COLO668 (cell line): ENCODE measurements around the gene KRTAP10-10.
"Not testable (repeated sequence)": the region's sequence is repeated elsewhere in the genome, so short reads cannot be mapped to it uniquely, and the experiment has no call there.

ENCODE experiments used
- DNase-seq: peaks from one replicate; lab custom pipeline; 2025; ENCODE audit not compliant: unreplicated experiment; lab: John Stamatoyannopoulos, UW

KRTAP10-10 gene

DNA sequence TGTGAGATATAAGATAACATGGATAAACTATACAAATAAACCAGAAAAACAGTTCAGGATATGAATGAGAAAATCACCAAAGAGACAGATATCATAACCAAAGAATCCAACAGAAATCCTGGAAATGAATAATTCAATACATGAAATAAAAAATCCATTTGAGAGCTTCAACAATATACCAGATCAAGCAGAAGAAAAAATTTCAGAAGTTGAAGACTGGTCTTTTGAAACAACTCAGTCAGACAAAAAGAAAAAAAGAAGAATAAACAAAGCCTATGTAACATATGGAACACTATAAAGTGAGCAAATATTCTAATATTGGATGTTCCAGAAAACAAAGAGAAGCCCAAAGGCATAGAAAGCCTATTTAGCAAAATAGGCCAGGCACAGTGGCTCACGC lies 34.8 kb downstream of the KRTAP10-10 start:
- no peak for DNase-seq

DNA sequence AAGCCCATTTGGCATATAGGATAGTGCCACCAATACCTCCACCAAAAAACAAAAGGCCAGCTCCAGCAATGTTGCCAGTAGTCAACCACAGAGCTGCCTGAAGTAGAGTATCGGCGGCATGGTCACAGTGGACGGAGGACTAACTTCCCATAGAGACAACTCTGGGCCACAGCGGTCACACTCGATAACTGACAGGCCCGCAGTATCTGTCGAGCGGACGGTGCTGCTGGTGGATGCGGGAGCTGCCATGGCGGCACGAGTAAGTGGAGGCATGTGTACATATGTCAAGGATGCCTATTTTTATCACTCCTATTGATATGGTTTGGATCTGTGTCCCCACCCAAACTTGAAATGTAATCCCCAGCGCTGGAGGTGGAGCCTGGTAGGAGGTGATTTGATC lies 40.7 kb downstream of the KRTAP10-10 start:
- DNase-seq: no peak

DNA sequence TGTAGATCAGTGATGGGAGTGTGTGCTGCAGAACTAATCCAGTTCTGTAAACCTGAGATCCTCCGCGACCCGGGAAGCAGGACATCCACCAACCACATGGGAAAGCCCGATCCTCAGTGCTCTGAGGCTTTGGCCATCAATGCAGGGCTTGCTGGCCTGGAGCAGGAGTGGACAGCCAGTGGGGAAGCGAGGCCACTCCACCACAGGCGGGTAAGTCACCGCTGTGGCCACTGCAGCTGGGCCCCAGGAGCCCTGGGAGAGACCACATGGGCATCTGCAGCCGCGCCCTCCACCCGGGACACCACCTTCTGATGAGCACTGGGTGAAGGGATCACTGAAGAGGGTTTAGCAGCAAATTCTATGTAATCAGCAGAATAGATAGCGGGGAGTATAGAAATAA lies 44.0 kb downstream of the KRTAP10-10 start:
- no peak for DNase-seq

DNA sequence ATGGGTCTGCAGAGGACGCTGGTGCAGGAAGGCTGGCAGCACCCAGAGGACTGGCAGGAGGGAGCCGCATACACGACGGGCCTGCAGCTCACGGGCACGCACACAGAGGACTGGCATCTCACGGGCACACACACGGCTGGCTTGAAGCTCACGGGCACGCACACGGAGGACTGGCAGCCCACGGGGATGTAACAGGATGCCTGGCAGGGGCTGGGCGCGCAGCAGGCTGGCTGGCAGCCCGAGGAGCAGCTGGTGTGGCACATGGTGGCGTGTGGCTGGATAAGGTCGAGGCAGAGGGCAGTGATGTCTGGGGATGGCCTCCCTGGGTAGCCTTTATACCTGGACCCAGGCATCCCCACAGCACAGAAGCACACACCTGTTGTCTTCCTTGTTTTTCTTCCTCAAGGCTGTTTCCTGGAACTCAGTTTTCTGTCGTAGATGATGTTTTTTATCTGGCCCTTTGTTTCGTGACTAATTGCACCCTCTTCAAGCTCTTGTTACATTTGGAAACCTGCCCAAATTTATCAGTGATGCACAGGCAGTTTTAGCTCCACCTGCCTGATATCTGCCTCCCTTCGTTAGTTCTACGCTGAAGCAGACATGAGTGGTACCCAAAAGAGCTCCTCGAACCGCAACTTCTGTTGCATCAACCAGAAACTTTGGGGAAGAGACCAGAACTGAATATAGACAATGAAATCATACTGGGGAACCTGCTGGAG lies 44.9 kb downstream of the KRTAP10-10 start, which contains the start of gene KRTAP12-1:
Gene KRTAP12-1, minus strand, starts transcription at position 303 of the 719 bp plus-strand sequence. Its CDS starts 40 bp downstream, at position 263.
- peak; percentile 74 for DNase-seq

DNA sequence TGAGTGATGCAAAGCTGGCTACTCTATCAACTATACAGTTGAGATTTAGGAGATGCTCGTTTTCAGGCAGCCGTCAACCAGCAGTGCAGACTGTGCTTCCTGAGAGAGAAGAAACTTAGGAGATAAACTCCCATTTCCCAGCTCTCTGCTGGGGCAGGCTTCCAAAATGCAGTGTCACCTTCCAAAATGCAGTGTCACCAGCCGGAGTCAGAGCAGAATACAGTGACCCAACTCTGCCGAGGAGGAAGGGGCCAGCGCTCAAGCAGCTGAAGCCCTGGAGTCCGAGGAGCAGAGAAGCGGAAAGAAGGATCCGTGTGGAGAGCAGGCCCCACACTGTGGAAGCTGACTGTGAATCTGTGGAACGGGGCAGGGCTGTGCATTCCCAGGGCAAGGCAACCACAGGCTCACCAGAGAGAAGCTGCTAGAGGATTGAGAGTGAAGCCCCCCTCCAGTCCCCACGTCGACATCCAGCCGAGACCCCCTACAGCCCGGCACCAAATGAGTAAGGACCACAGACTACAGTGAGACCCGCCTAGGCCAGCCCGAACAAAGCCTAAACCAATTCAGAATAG lies 45.5 kb downstream of the KRTAP10-10 start:
- no peak for DNase-seq

DNA sequence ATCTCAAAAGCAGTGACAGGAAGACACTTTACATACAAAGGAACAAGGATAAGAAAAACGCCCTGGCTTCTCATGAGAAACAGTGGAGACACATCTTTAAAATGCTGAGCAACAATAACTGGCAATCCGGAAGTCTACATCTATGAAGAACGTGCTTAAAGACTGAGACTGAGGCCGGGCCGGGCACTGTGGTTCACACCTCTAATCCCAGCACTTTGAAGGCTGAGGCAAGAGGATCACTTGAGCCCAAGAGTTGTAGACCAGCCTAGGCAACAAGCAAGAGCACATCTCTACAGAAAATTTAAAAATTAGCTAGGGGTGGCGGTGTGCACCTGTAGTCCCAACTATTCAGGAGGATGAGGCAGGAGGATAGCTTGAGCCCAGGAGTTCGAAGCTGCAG lies 46.9 kb downstream of the KRTAP10-10 start:
- no peak for DNase-seq

DNA sequence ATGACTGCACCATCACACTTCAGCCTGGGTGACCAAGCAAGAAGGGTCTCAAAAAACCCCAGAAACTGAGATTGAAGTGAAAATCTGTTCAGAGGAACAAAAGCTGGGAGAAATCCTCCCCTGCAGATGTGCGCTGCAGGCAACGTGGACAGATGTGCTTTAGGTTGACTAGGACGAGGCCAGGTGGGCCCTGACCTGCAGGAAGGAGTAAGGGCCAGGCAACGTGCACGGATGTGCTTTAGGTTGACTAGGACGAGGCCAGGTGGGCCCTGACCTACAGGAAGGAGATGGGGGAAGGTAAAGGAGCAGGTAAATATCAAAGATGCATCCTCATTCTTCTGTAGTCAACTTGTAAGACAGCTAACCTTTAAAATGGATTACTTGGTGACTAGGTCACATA lies 47.3 kb downstream of the KRTAP10-10 start:
- no peak for DNase-seq

DNA sequence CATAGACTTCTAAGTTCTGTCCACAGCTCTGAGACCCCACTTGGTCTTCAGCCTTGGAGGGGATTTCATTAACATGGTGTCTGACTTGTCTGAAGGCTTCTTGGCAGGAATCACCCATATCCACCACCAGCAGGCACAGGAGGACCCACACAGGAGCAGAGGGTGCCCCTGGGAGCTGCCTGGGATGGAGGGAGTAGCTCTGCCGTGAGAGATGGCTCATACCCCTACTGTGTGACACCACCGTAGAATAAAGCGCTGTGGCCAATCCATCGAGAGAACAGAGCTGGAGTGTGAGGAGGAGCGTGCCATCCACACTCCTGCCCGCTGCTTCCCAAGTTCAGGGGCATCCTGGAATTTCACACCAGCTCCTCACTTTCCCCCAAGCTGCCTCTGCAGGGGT lies 47.9 kb downstream of the KRTAP10-10 start:
- not testable (repeated sequence) for DNase-seq

DNA sequence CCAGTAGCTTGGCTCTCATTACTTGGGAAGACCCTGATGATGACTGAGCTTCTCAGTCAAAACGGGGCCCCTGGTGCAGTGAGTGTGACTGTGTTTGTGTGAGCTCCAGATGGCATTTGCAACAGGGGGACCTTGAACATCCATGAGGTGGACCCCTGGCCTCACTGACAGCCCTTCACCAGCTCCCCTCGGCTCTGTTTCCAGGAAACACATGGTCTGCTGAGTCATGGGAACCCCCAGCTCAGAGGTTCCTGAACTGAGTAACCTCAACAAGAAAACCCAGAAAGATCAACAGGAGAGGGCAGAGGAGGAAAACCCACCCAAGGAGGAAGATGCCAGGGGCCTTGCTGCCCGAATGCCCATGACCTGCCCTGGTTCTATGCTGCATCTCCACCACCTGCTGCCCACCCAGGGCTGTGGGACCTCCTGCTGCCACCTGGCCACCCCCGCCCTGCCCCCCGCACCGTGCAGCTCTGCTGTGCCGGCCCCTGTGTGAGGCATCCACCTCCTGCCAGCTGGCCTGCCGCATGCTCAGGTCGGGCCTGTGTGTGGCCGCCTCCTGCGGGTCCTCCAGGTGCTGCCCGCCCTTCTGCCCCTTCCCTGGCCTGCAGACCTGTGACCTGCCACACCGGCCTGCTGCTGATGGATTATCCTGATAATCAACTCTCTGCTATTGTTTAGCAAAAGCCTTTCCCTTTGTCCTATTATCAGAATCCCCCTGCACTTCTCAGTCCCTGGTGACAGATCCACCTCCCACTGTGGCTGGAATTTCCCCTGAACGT lies 49.0 kb downstream of the KRTAP10-10 start:
- no peak for DNase-seq

DNA sequence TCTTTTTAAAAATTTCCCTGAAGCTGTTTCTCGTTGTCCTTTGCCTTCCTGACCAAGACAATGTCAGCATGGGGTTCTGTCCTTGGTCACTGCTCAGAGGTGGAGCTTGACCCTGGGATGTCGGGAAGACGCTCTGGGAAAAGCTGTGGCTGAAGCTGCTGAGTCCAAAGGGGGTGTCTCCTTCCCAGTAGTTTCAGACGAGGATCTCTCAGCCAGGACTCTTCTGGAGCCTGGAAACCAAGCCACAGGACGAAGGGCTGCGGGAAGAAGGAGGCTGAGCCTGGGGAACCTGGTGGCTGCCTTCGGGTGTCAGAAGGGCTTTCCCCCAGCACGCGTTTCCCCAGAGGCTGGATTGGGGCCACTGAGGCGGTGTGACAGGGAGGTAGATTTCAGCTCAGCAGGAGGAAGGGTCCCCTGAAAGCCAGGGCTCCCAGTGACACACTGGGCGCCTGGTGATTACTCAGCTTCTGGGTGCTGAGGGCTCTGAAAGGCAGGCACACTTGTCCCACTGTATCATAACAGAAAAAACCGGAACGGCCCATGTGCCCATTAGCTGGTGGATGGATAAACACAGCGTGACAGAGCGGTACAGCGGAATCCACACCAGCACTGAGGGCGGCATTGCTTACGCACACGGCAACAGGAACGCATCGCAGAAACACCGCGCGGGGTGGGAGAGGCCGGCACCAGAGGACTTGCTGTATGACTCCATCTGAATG lies 49.8 kb downstream of the KRTAP10-10 start:
- DNase-seq: no peak

DNA sequence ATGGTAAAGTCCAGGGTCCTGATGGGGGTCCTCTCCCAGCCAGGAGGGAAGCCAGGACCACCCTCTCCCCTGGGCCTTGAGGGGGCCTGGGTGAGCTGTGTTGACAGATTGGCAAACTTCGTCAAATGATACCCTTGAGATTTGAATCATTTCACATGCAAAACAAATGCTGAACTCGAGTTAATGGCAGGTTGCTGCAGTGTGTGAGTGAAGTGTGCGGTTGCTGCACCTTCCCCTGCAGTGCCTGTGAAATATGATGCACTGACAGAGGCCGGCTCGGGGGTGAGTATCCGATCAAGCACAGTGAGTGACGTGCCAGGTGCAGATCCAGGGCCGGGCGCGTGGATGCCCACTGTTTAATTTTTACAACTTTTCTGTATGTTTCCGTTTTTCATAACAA lies 50.5 kb downstream of the KRTAP10-10 start:
- no peak for DNase-seq
